NT2/D1 (cell line): ENCODE measurements around the gene WDR83.

Source experiments
- DNase-seq: peaks from one replicate; pipeline ENCODE4 v3.0.0-alpha.2; 2011; ENCODE audit warnings: low read depth, low spot score
- H3K27me3 ChIP-seq: 2 replicates; pipeline ENCODE4 v1.6.0; 2011; ENCODE audit warnings: mild to moderate bottlenecking; ENCODE audit not compliant: insufficient read length, insufficient read depth
- H3K36me3 ChIP-seq: 2 replicates; pipeline ENCODE4 v1.6.1; 2011; ENCODE audit warnings: mild to moderate bottlenecking, low read length, mixed read lengths; ENCODE audit not compliant: insufficient read depth, insufficient read length
- H3K4me1 ChIP-seq: 2 replicates; pipeline ENCODE4 v1.5.1; 2011; ENCODE audit not compliant: insufficient read depth, insufficient read length
- H3K4me3 ChIP-seq: 2 replicates; pipeline ENCODE4 v1.5.1; 2011; ENCODE audit warnings: low read depth; ENCODE audit not compliant: insufficient read length
- H3K9ac ChIP-seq: 2 replicates; pipeline ENCODE4 v1.6.0; 2011; ENCODE audit warnings: low read depth; ENCODE audit not compliant: insufficient read length
- H3K9me3 ChIP-seq: 2 replicates; pipeline ENCODE4 v1.5.1; 2011; ENCODE audit warnings: mild to moderate bottlenecking, low read length; ENCODE audit not compliant: insufficient read depth
- SUZ12 ChIP-seq: IDR thresholded peaks from 2 replicates; pipeline ENCODE4 v1.6.1; 2011; ENCODE audit not compliant: insufficient read length, insufficient read depth; ENCODE audit errors: extremely low read depth
- YY1 ChIP-seq: IDR thresholded peaks from 2 replicates; pipeline ENCODE4 v1.6.1; 2011; ENCODE audit not compliant: insufficient read length, insufficient read depth
- ZNF274 ChIP-seq: IDR thresholded peaks from 2 replicates; pipeline ENCODE4 v1.6.1; 2011; ENCODE audit warnings: mild to moderate bottlenecking, low read depth, low read length

The WDR83 gene

DNA sequence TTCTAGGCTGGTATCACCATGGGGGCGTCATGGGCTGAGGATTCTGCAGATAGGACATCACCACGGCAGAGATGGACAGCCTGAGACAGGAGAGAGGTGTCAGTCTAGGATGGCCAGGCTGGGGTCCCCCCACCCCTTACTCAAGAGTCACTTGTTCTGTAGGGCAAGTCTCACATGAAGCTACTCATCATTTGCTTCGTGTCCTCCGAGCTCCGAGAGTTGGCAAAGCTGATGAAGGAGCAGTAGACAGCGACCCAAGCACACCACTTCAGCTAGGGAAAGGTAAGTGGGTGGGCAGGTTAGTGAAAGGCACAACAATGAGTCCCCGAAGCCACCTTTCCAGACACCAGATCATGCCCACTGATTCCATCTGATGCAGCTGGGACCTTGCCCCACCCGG lies 1.7 kb downstream of the WDR83 start:
- Histone ChIP-seq H3K27me3 (no peaks in the 10 kb centered on the region), H3K9ac (peak overlapping the region; percentile 98), H3K36me3 (peaks cover 55% of the 10 kb centered on the region), H3K4me1 (peaks cover 26% of the 10 kb centered on the region), H3K9me3 (no peaks in the 10 kb centered on the region), H3K4me3 (peak overlapping the region; percentile 89)
- DNase-seq, result no peak
- TF ChIP-seq ZNF274 (no peak), YY1 (no peak), SUZ12 (no peak)

DNA sequence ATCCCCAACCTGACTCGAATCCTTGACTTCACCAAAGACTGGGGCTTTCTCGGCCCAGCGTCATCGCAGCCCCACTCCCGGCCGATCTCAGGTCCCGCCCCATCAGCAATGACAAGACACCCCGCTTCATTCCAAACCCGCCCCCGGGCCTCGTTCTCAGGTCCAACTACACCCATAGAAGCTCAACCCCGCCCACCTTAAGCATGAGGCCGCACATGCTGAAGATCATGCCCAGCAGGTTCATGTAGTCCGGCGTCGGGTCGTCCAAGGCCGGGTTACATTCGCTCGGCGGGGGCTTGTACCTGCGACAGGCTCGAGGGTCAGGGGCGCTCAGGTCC lies 2.3 kb downstream of the WDR83 start:
- Histone ChIP-seq H3K4me3 (peak overlapping the region; percentile 89), H3K9ac (peak overlapping the region; percentile 98), H3K9me3 (no peaks in the 10 kb centered on the region), H3K4me1 (peaks cover 26% of the 10 kb centered on the region), H3K36me3 (peaks cover 53% of the 10 kb centered on the region), H3K27me3 (no peaks in the 10 kb centered on the region)
- TF ChIP-seq ZNF274 (no peak), SUZ12 (no peak), YY1 (no peak)
- no peak for DNase-seq

DNA sequence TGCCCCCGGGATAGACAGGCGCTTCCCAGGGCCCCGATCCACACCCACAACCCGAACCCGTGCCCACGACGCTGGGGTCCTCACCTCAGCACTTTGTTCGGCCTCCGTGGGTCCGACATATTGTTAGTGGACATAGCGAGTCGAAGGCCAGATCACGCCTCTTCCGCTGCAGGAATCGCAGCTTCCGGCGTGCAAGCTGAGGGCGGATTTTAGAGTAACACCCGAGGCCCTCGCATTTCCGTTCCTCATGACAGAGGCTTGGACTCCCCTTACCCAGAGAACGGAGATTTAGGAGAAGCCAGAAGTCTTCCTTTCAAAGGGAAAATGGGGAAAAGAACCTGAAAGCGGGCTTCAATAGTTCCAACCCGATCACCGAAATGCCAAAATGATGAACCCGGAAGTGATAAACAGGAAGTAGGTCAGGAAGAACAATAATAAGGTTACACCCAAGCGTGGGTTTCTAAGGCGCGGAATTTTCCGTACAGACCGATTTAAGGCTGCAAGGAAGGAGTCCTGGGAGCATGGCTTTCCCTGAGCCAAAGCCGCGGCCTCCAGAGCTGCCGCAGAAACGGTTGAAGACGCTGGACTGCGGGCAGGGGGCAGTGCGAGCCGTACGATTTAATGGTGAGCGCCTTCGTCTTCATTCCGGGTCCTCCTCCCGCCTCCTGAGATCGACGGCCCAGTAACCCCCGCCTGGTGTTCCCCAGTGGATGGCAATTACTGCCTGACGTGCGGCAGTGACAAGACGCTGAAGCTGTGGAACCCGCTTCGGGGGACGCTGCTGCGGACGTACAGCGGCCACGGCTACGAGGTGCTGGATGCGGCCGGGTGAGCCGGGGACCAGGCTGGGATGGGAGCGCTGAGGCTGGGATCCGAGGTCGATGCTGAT lies 2.9 kb downstream of the WDR83 start:
- peak; percentile 65 for DNase-seq
- Histone ChIP-seq H3K9me3 (no peaks in the 10 kb centered on the region), H3K4me1 (peaks cover 25% of the 10 kb centered on the region), H3K4me3 (peak overlapping the region; percentile 89), H3K9ac (peak overlapping the region; percentile 98), H3K36me3 (peaks cover 53% of the 10 kb centered on the region), H3K27me3 (no peaks in the 10 kb centered on the region)
- TF ChIP-seq SUZ12, result no peak
- TF ChIP-seq YY1, result peak; percentile 49

DNA sequence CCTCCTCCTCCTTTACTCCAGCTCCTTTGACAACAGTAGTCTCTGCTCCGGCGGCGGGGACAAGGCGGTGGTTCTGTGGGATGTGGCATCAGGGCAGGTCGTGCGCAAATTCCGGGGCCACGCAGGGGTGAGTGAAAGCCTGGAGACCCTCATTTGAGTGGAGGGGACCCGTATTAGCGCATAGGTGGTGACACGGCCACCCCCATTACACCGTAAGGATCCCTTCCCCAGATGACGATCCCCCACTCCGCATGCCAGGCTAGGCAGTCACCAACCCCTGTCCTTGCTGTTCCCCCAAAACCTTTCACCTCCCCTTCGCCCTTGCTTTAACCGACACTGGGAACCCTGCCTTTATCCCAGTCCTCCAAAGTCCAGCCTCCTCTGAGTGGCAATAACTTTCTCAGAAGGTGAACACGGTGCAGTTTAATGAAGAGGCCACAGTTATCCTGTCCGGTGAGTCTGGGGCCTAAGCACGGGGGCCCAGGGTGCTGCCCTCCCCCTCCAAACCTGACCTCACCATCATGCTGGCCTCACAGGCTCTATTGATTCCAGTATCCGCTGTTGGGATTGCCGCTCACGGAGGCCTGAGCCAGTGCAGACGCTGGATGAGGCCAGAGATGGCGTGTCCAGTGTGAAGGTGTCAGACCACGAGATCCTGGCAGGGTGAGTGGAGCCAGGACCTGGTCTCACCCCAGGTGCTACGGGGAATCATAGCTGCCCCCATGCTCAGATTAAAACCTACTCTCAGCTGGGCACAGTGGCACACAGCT lies 3.7 kb downstream of the WDR83 start:
- peaks cover 53% of the 10 kb centered on the region for H3K36me3 ChIP-seq
- H3K27me3 ChIP-seq, result no peaks in the 10 kb centered on the region
- no peak for TF ChIP-seq SUZ12
- no peak for TF ChIP-seq ZNF274
- TF ChIP-seq YY1, result no peak
- no peaks in the 10 kb centered on the region for H3K9me3 ChIP-seq
- peak overlapping the region; percentile 98 for H3K9ac ChIP-seq
- peaks cover 20% of the 10 kb centered on the region for H3K4me1 ChIP-seq
- peak overlapping the region; percentile 89 for H3K4me3 ChIP-seq
- DNase-seq, result no peak

DNA sequence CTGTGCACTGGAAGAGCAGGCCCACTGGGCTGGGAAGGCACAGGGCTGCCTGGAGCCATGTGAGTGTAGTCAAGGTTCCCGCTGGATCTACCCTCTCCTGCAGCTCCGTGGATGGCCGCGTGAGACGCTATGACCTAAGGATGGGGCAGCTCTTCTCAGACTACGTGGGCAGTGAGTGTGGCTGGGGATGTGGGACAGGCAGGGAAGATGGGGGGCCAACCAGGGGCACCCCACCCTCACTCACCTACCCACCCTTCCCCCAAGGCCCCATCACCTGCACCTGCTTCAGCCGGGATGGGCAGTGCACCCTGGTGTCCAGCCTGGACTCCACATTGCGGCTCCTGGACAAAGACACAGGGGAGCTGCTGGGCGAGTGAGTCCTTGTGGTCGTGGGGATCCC lies 6.1 kb downstream of the WDR83 start:
- peaks cover 20% of the 10 kb centered on the region for H3K4me1 ChIP-seq
- no peak overlapping the region for H3K9ac ChIP-seq
- no peaks in the 10 kb centered on the region for H3K9me3 ChIP-seq
- no peak overlapping the region for H3K4me3 ChIP-seq
- DNase-seq, result no peak
- TF ChIP-seq YY1, result no peak
- no peak for TF ChIP-seq ZNF274
- no peak for TF ChIP-seq SUZ12
- no peaks in the 10 kb centered on the region for H3K27me3 ChIP-seq
- H3K36me3 ChIP-seq, result peaks cover 70% of the 10 kb centered on the region

DNA sequence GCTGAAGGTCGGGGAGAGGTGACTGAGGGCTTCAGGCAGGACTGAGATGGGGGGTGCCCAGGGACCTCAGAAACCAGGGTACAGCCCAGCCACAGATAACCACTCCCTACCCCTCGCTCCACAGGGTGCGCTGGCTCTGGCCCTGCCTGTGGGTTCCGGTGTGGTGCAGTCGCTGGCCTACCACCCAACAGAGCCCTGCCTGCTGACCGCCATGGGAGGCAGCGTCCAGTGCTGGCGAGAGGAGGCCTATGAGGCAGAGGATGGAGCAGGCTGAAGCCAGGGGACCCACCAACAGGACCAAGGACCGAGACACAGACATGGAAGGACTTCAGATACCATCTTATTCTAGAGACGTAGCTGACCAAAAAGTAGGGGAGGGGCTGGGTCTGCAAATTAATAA lies 8.8 kb downstream of the WDR83 start:
- no peak for DNase-seq
- H3K4me1 ChIP-seq, result peaks cover 15% of the 10 kb centered on the region
- TF ChIP-seq YY1 (no peak), SUZ12 (no peak), ZNF274 (no peak)
- no peak overlapping the region for H3K9ac ChIP-seq
- H3K4me3 ChIP-seq, result no peak overlapping the region
- H3K36me3 ChIP-seq, result peaks cover 86% of the 10 kb centered on the region
- no peaks in the 10 kb centered on the region for H3K9me3 ChIP-seq
- H3K27me3 ChIP-seq, result no peaks in the 10 kb centered on the region

DNA sequence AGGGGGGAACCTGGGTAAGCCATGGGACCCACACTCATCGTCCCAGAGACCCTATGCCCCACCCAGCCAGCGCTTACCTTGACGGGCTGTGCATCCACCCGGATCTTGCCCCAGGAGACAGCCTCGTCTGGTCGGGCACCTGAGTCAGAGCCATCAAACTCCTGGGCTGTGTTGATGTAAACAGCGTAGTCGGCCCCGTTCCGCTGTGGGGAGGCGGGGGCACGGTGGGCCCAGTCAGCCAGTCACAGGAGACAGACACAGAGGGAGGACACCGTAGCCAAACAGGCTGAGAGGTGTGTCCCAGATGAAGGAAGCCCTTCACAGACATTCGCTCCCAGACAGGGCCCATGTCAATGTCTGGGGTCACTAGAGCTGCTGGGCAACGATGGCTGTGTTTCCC lies 9.3 kb downstream of the WDR83 start:
- H3K4me3 ChIP-seq, result no peak overlapping the region
- H3K36me3 ChIP-seq, result peaks cover 81% of the 10 kb centered on the region
- no peak for DNase-seq
- no peaks in the 10 kb centered on the region for H3K27me3 ChIP-seq
- H3K4me1 ChIP-seq, result peaks cover 12% of the 10 kb centered on the region
- no peaks in the 10 kb centered on the region for H3K9me3 ChIP-seq
- TF ChIP-seq ZNF274 (no peak), YY1 (no peak), SUZ12 (no peak)
- no peak overlapping the region for H3K9ac ChIP-seq
